Lower leg skin (tissue), 4 donors: Measurements from ENCODE around the gene FNDC5. TPM values are rescaled to one million over a fixed set of nuclear protein-coding genes. Genes with fewer than 3 reads are reported as not detected.
A peak's percentile ranks its signal among the peaks of the same experiment; 100 is the strongest.

Source experiments
- DNase-seq, 2 donors: peaks; one replicate each; pipeline ENCODE4 v3.0.0-alpha.2; 2019; ENCODE audit warnings: low spot score in 2 of 2
- H3K4me3 ChIP-seq: fragments of 200-600 bp; sonication (generic); 2 replicates; pipeline ENCODE4 v1.5.1; 2017; ENCODE audit warnings: mild to moderate bottlenecking, low read depth; ENCODE audit not compliant: poor library complexity, severe bottlenecking
- POLR2A ChIP-seq, 2 donors: fragments of 450-650 bp; IDR thresholded peaks; one replicate each; pipeline ENCODE4 v1.6.1; 2016 to 2017; ENCODE audit warnings: antibody characterized with exemption in 2 of 2, mild to moderate bottlenecking in 1 of 2, moderate library complexity in 1 of 2
- WGBS, 2 donors: methylation state at CpG; one replicate each; pipeline ENCODE4 v1.1.5; 2018; 5-methylcytosine and 5-hydroxymethylcytosine counted together
- intact Hi-C: fragments of 100-400 bp; cut with DNase I; formaldehyde crosslinking; loops from one replicate; pipeline ENCODE4 v1.15.0; 2023; ENCODE audit warnings: low total_unique reads
- total RNA-seq, 4 donors: library from RNA; depleted of rRNA; stranded (reverse); fragments of >200 nt; gene quantifications; one replicate each; pipeline ENCODE4 v1.1.0, GENCODE V29; 2016
- TF ChIP-seq, protein P1 (sequence below), 3 donors: fragments of 450-650 bp; IDR thresholded peaks; one replicate each; pipeline ENCODE4 v1.5.1; 2016; ENCODE audit warnings: antibody characterized with exemption in 3 of 3, mild to moderate bottlenecking in 3 of 3, moderate library complexity in 2 of 3

FNDC5 gene
- under 1 TPM in 2 of 4 donors, not detected in 2; 0.27 to 0.58 TPM for total RNA-seq

DNA sequence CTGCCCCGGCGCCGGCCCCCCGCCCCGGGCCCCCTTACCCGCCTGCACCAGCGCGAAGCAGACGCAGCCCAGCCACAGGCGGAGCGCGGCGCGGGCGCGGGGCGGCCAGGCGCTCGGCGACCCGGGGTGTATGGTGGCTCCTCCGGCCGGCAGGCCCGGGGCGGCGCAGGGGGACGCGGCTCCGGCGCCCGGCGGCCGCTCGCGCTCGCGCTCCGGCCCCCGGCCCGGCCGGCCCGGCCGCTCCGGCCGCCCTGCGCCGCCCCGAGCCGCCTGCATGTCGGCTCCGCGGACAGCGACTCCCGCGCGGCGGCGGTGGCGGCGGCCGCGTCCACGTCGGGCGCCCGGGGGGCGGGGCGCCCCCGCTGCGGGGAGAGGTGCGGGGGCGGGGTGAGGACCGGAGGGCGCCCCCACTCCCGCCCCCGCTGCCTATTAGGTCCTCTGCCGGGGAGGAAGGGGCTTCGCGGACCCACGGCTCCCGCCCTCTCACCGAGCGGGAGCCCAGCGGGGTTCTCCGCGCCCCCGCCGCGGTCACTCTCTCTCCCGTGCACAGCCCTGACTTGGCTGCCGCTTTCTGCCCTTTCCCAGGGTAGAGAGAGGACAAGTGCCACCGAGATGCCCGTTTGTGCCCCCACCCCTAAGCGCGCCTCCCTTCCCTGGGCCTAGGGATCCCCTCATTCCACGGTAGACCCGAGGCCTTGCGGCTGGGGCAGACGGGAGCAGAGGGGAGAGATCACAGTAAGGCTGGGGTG is at the start of gene FNDC5:
Gene FNDC5 (minus strand): TSS at position 298 of the 749 bp plus-strand sequence.
- intact Hi-C loops, result no loop called here
- WGBS, 2 donors, result 3 to 14% methylated on average over 11 to 53 of the region's 99 CpGs
- no peak for TF ChIP-seq POLR2A (IDR thresholded peaks at IDR 0.05)
- TF ChIP-seq, protein P1, sequence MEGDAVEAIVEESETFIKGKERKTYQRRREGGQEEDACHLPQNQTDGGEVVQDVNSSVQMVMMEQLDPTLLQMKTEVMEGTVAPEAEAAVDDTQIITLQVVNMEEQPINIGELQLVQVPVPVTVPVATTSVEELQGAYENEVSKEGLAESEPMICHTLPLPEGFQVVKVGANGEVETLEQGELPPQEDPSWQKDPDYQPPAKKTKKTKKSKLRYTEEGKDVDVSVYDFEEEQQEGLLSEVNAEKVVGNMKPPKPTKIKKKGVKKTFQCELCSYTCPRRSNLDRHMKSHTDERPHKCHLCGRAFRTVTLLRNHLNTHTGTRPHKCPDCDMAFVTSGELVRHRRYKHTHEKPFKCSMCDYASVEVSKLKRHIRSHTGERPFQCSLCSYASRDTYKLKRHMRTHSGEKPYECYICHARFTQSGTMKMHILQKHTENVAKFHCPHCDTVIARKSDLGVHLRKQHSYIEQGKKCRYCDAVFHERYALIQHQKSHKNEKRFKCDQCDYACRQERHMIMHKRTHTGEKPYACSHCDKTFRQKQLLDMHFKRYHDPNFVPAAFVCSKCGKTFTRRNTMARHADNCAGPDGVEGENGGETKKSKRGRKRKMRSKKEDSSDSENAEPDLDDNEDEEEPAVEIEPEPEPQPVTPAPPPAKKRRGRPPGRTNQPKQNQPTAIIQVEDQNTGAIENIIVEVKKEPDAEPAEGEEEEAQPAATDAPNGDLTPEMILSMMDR (IDR thresholded peaks at IDR 0.05), result no peak
- H3K4me3 ChIP-seq, result no peak within 1 kb of the TSS
- peak in 1 of 2 donors; percentile 84 for DNase-seq

DNA sequence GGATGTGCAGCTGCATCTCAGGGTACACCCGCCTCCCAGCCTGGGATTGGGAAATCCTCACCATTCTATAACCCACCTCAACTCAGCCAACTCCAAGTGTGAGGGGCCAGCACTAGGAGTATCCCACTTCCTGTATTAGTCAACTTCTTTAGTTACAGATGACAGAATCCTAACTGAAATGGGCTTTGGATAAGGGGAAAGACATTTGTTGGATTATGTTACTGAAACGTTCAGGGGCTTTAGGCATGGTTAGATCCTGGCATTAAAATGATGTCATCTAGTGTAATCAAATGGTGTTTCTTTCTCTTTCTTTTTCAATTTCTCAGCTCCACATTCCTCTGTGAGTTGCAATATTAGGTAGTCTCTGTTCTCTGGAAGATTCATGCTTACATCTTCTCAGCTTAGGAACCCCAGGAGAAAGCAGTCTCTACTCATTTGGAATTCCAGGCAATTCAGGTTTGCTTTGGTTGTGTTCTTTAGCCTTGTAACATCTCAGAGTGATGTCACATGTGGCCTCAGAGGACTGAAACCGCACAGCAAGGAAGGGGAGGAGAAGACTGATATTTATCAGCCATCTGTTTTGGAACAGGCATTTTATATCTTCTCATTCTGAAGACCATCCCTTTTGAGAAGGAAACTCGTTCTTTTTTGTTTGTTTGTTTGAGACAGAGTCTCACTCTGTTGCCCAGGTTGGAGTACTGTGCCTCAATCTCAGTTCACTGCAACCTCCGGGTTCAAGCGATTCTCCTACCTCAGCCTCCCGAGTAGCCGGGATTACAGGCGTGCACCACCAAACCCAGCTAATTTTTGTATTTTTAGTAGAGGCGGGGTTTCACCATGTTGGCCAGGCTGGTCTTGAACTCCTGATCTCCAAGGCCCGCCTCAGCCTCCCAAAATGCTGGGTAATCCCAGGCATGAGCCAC is 49.4 kb upstream of the FNDC5 start:
- 82 to 87% methylated on average over 11 of the region's 11 CpGs for WGBS, 2 donors

DNA sequence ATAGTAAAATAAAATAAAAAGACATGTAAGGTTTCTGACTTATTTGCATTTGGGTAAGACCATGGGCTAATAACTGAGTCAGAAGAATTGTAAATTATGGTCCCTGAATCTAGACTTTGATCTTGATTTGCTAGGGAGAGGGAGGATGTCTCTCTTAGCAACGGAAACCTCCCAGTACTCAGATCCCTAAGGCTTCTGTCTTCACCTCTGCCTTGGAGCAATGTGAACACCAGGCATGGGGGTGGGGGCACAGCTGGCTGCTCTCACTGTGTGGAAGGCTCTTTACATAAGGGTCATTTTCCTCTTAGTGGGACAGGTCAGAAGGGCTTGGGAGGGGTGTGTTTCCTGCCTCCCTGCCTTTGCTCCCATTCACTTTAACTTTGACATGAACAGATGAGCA is 47.5 kb upstream of the FNDC5 start:
- no peak for DNase-seq
- intact Hi-C loops, result no loop called here
- WGBS, 2 donors, result 21 to 42% methylated on average over 1 of the region's 1 CpG
- no peak overlapping the region for H3K4me3 ChIP-seq
- no peak for TF ChIP-seq POLR2A (IDR thresholded peaks at IDR 0.05)
- TF ChIP-seq, protein P1 (IDR thresholded peaks at IDR 0.05), result no peak

More for the DNA sequence above, 49.4 kb upstream of the FNDC5 start:
- H3K4me3 ChIP-seq, result no peak overlapping the region
- no peak for DNase-seq
- TF ChIP-seq POLR2A (IDR thresholded peaks at IDR 0.05), result no peak
- TF ChIP-seq, protein P1 (IDR thresholded peaks at IDR 0.05), result no peak
- intact Hi-C loops, result loop anchor here (10.0 kb wide), 1 partner anchor 135 kb away; no protein-coding TSS in a partner anchor

DNA sequence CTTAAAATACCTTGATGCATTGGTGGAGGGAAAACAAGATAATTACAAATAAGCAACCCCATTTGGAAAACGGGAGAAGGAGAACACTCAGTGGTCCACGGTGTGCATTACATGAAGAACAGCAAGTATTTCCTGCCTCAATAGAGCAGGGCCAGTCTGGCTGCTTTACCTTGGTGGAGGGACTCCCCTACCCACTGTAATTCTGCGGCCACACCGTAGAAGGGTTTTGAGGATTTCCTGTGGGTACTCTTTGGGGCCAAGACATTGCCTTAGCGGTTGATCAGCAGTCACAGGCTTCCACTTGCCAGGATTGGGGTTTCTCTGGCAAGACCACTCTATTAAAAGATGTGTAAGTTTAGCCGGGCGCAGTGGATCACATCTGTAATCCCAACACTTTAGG is 46.8 kb upstream of the FNDC5 start:
- WGBS, 2 donors, result 71 to 82% methylated on average over 7 of the region's 7 CpGs
- intact Hi-C loops, result no loop called here
- no peak overlapping the region for H3K4me3 ChIP-seq
- DNase-seq, result no peak
- no peak for TF ChIP-seq POLR2A (IDR thresholded peaks at IDR 0.05)
- TF ChIP-seq, protein P1 (IDR thresholded peaks at IDR 0.05), result no peak

DNA sequence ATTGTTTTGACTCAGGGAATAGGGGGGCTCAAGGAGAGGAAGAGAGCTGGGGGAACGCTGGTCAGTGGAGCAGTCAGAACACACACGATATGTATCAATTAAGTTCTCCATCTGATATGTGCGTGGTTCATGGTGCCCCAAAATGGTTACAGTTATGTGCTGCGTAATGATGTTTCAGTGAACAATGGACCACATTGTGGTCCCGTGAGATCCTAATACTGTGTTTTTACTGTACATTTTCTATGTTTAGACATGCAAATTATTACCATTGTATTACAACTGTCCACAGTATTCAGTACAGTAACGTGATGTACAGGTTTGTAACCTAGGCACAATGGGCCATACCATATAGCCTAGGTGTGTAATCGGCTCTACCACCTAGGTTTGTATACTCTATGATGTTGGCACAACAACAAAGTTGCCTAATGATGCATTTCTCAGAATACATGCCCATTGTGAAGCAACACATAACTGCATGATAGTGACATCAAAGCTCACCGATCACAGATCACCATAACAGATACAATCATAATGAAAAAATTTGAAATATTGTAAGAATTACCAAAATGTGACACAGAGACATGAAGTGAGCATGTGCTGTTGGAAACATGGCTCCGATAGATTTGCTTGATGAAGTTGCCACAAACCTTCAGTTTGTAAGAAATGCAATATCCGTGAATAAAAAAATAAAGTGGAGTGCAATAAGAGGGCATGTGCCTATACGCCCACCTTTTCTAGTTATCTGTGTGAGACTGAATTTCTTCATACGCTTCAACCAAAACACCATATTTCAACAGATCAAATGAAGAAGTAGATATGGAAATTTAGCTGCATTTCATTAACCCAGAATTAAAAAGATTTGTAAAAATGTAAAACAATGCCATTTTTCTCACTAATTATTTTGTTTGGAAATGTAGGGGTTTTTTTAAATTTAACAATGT is 45.3 kb upstream of the FNDC5 start:
- no peak for DNase-seq
- no peak for TF ChIP-seq POLR2A (IDR thresholded peaks at IDR 0.05)
- TF ChIP-seq, protein P1 (IDR thresholded peaks at IDR 0.05), result no peak
- WGBS, 2 donors, result 87 to 90% methylated on average over 12 of the region's 12 CpGs
- no peak overlapping the region for H3K4me3 ChIP-seq
- intact Hi-C loops, result no loop called here
